Peyer's patch (tissue), 4 donors: Measurements from ENCODE around the gene SEMA3G.

ENCODE experiments used
- CTCF ChIP-seq, 6 experiments: fragments of 450-650 bp in 4 of 6; fragments of 200-600 bp in 2 of 6; sonication (generic) in 1 of 6; IDR thresholded peaks; one replicate each; pipeline ENCODE4 v1.5.1; 2017 to 2019; ENCODE audit warnings: antibody characterized with exemption in 6 of 6, mild to moderate bottlenecking in 3 of 6, moderate library complexity in 1 of 6
- POLR2A ChIP-seq, 2 donors: fragments of 450-650 bp; IDR thresholded peaks; one replicate each; pipeline ENCODE4 v1.5.1; 2017; ENCODE audit warnings: antibody characterized with exemption in 2 of 2, mild to moderate bottlenecking in 2 of 2, moderate library complexity in 2 of 2

- TF ChIP-seq CTCF (IDR thresholded peaks at IDR 0.05), result peak in 3 of 6 experiments; percentile 25 to 33 (median 29)
- no peak for TF ChIP-seq POLR2A (IDR thresholded peaks at IDR 0.05)
Measured at GRCh38 chr3:52385157-52385556, 59.7 kb downstream of the SEMA3G start.
